ENCODE measurements around the gene CCDC6.
"Not testable (repeated sequence)": the region's sequence is repeated elsewhere in the genome, so short reads cannot be mapped to it uniquely, and the experiment has no call there.

The CCDC6 gene

GRCh38 chr10:59750155-59750945, 156.0 kb downstream of the CCDC6 start:
- no peak for DNase-seq

GRCh38 chr10:59748834-59749233, 157.5 kb downstream of the CCDC6 start:
- no peak for DNase-seq

DNA sequence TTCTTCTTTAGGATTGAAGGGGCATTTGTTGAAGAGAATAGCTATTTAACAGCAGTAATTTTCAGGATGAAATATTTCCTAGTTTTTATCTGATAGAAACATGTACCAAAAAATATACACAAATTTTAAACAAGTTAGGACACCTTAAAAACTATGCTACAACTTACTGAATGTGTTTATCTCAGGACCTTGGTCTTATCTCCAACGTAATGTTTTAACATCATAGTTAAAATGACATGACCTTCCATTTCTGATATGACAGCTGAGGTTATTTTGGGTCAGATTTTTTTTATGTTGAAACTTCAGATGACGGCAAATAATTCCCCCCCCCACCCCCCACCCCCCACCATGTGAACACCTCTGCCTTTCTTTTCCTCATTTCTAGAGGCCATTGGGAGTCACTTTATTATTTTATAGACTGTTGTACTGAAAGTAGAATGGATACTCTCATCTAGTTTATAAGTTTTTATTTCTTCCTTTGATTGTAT, 161.1 kb downstream of the CCDC6 start:
- DNase-seq = no peak

GRCh38 chr10:59744762-59745161, 161.6 kb downstream of the CCDC6 start:
- not testable (repeated sequence) for DNase-seq

DNA sequence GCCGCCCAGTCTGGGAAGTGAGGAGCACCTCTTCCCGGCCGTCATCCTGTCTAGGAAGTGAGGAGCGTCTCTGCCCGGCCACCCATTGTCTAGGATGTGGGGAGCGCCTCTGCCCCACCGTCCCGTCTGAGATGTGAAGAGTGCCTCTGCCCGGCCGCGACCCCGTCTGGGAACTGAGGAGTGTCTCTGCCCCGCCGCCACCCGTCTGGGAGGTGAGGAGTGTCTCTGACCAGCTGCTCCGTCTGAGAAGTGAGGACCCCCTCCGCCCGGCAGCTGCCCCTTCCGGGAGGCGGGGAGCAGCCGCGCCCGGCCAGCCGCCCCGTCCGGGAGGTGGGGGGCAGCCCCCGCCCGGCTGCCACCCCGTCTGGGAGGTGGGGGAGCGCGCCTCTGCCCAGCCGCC, 162.2 kb downstream of the CCDC6 start:
- not testable (repeated sequence) for DNase-seq

- DNase-seq = no peak
These were observed 164.8 kb downstream of the CCDC6 start for GRCh38 chr10:59741583-59741982.

GRCh38 chr10:59741048-59741447, 165.3 kb downstream of the CCDC6 start:
- no peak for DNase-seq

All from NCI-H2081 treated with DMSO at 0.1 percent for 48 hours (cell line).